Stomach (tissue), 9 donors: ENCODE data around the gene IQCM. TPM values are rescaled to one million over a fixed set of nuclear protein-coding genes. Genes with fewer than 3 reads are reported as not detected.

Experiments used
- DNase-seq, 2 donors: peaks; one replicate each; pipeline versions ENCODE4 v3.0.0 to v3.0.0-alpha.2; 2013 to 2019
- H3K27ac ChIP-seq, 5 donors: fragments of 200-600 bp in 4 of 5; sonication (generic) in 4 of 5; one replicate each; pipeline ENCODE4 v1.5.1; 2013 to 2019; ENCODE audit warnings: mild to moderate bottlenecking in 1 of 5, moderate library complexity in 1 of 5
- H3K27me3 ChIP-seq, 3 donors: fragments of 200-600 bp; sonication (generic); one replicate each; pipeline ENCODE4 v1.5.1; 2017 to 2019; ENCODE audit warnings: mixed run types in 1 of 3
- H3K36me3 ChIP-seq, 4 donors: fragments of 200-600 bp; sonication (generic); 1 replicate in 3 of 4; 2 replicates in 1 of 4; pipeline ENCODE4 v1.5.1; 2016 to 2019
- H3K4me1 ChIP-seq, 4 donors: fragments of 200-600 bp; sonication (generic); one replicate each; pipeline ENCODE4 v1.5.1; 2016 to 2019
- H3K4me3 ChIP-seq, 4 donors: fragments of 200-600 bp; sonication (generic) in 3 of 4; one replicate each; pipeline ENCODE4 v1.5.1; 2016 to 2019; ENCODE audit warnings: mild to moderate bottlenecking in 1 of 4
- H3K9me3 ChIP-seq, 4 donors: fragments of 200-600 bp; sonication (generic); one replicate each; pipeline ENCODE4 v1.5.1; 2016 to 2019
- EP300 ChIP-seq: sonication (generic); formaldehyde crosslinking; IDR thresholded peaks from one replicate; pipeline ENCODE4 v1.6.1; 2017; ENCODE audit warnings: antibody characterized with exemption
- POLR2A ChIP-seq, 4 donors: fragments of 450-650 bp; IDR thresholded peaks; one replicate each; pipeline ENCODE4 v1.6.1; 2016; ENCODE audit warnings: antibody characterized with exemption in 4 of 4, control low read depth in 2 of 4, mild to moderate bottlenecking in 1 of 4, moderate library complexity in 1 of 4
- POLR2AphosphoS5 ChIP-seq, 3 donors: sonication (generic); formaldehyde crosslinking; IDR thresholded peaks; one replicate each; pipeline ENCODE4 v1.6.1; 2016; ENCODE audit warnings: antibody characterized with exemption in 3 of 3
- WGBS, 5 donors: extraction: QIAGEN DNeasy Blood & Tissue Kit in 3 of 5; methylation state at CpG; one replicate each; pipeline versions ENCODE4 v1.1.5 to v1.1.7; 2013 to 2018; 5-methylcytosine and 5-hydroxymethylcytosine counted together
- intact Hi-C: fragments of 100-400 bp; cut with DNase I; formaldehyde crosslinking; loops from one replicate; pipeline ENCODE4 v1.15.1; 2023; ENCODE audit warnings: low total_unique reads
- polyA plus RNA-seq, 3 donors: library from polyadenylated mRNA; stranded (reverse); fragments of 200-250 nt; gene quantifications; one replicate each; pipeline ENCODE4 v1.2.3, GENCODE V29; 2013
- total RNA-seq, 5 donors: library from RNA; depleted of rRNA; stranded (reverse); fragments of >200 nt; gene quantifications; one replicate each; pipeline versions ENCODE4 v1.1.0 to v1.2.3, GENCODE V29; 2014 to 2016
- TF ChIP-seq, protein P1 (sequence below), 7 experiments: fragments of 450-650 bp in 4 of 7; fragments of 200-600 bp in 3 of 7; sonication (generic) in 3 of 7; IDR thresholded peaks; one replicate each; pipeline ENCODE4 v1.5.1; 2016 to 2019; ENCODE audit warnings: antibody characterized with exemption in 7 of 7, control low read depth in 2 of 7, mild to moderate bottlenecking in 1 of 7
- donor health status: healthy with polysubstance abuse.
- donor health status: Bipolar disorder and iron deficiency.
- donor health status: healthy.

IQCM gene
- total and polyA plus RNA-seq, 8 donors, result not detected

DNA sequence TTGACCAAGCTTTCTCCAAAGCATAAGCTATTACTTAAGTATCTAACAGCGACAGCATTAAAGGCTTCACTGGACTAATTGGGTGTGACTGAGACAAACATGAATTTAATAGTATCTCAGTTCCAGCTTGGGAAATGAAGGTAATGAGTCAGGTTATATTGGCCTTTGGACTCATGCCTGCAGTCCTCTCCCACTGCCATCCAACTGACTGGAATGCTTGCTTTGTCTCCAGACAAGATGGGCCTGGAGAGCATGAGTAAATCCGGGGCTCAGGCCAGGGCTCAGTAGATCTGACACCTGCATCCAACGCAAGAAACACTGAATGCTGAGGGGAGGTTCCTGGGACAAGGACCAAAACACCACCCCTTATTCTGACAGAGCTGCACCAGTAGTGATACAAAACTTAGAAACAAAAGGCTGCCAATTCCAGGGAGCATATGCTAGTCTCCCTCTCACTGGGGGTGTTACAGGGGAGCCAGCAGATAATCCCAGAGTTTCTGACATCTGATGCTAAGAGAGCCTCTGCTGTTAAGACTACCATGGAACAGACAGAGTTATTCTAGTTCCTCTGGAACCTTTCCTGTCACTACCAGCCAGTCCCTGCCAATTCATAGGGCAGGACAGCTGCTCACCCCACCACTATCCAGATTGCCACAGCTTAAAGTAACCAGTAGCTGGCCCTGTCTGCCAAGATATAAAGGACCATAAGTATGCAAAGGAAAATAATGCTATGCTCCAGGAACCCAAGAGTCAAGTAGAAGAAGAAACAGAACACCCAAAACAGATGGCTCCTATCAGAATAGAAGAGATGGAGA lies 293.8 kb downstream of the IQCM start:
- TF ChIP-seq EP300 (no peak), POLR2AphosphoS5 (IDR thresholded peaks at IDR 0.05) (no peak), POLR2A (IDR thresholded peaks at IDR 0.05) (no peak)
- TF ChIP-seq, protein P1, sequence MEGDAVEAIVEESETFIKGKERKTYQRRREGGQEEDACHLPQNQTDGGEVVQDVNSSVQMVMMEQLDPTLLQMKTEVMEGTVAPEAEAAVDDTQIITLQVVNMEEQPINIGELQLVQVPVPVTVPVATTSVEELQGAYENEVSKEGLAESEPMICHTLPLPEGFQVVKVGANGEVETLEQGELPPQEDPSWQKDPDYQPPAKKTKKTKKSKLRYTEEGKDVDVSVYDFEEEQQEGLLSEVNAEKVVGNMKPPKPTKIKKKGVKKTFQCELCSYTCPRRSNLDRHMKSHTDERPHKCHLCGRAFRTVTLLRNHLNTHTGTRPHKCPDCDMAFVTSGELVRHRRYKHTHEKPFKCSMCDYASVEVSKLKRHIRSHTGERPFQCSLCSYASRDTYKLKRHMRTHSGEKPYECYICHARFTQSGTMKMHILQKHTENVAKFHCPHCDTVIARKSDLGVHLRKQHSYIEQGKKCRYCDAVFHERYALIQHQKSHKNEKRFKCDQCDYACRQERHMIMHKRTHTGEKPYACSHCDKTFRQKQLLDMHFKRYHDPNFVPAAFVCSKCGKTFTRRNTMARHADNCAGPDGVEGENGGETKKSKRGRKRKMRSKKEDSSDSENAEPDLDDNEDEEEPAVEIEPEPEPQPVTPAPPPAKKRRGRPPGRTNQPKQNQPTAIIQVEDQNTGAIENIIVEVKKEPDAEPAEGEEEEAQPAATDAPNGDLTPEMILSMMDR (IDR thresholded peaks at IDR 0.05), result no peak
- peak in 1 of 2 donors; percentile 52 for DNase-seq
- no peak overlapping the region for H3K27ac ChIP-seq
- H3K36me3 ChIP-seq, result no peaks in the 10 kb centered on the region
- intact Hi-C loops, result no loop called here
- H3K4me1 ChIP-seq, result no peaks in the 10 kb centered on the region
- 36 to 72% (median 61%) methylated on average over 3 of the region's 3 CpGs for WGBS, 5 donors
- no peak overlapping the region for H3K4me3 ChIP-seq
- no peaks in the 10 kb centered on the region for H3K9me3 ChIP-seq
- H3K27me3 ChIP-seq, result no peaks in the 10 kb centered on the region

- H3K27me3 ChIP-seq, result no peaks in the 10 kb centered on the region
- H3K27ac ChIP-seq, result no peak overlapping the region
- intact Hi-C loops, result no loop called here
- H3K4me3 ChIP-seq, result no peak overlapping the region
- no peaks in the 10 kb centered on the region for H3K4me1 ChIP-seq
- H3K9me3 ChIP-seq, result no peaks in the 10 kb centered on the region
- no peak for DNase-seq
- TF ChIP-seq POLR2A (IDR thresholded peaks at IDR 0.05), result no peak
- TF ChIP-seq EP300, result no peak
- TF ChIP-seq, protein P1 (IDR thresholded peaks at IDR 0.05), result no peak
- no peak for TF ChIP-seq POLR2AphosphoS5 (IDR thresholded peaks at IDR 0.05)
- H3K36me3 ChIP-seq, result no peaks in the 10 kb centered on the region
These were observed 297.2 kb downstream of the IQCM start for GRCh38 chr4:149518471-149518870.

GRCh38 chr4:149513081-149513480 lies 302.6 kb downstream of the IQCM start:
- peaks cover 0 to 7% (median 5%) of the 10 kb centered on the region in 4 donors for H3K9me3 ChIP-seq
- H3K4me3 ChIP-seq, result no peak overlapping the region
- DNase-seq, result no peak
- intact Hi-C loops, result no loop called here
- no peak overlapping the region for H3K27ac ChIP-seq
- H3K27me3 ChIP-seq, result no peaks in the 10 kb centered on the region
- H3K4me1 ChIP-seq, result no peaks in the 10 kb centered on the region
- TF ChIP-seq, protein P1 (IDR thresholded peaks at IDR 0.05), result no peak
- TF ChIP-seq POLR2A (IDR thresholded peaks at IDR 0.05) (no peak), EP300 (no peak), POLR2AphosphoS5 (IDR thresholded peaks at IDR 0.05) (no peak)
- no peaks in the 10 kb centered on the region for H3K36me3 ChIP-seq

GRCh38 chr4:149512501-149512900 lies 303.1 kb downstream of the IQCM start:
- H3K27ac ChIP-seq, result no peak overlapping the region
- intact Hi-C loops, result no loop called here
- 50 to 67% (median 51%) methylated on average over 1 of the region's 1 CpG for WGBS, 5 donors
- no peak overlapping the region for H3K4me3 ChIP-seq
- no peak for DNase-seq
- TF ChIP-seq POLR2AphosphoS5 (IDR thresholded peaks at IDR 0.05) (no peak), EP300 (no peak), POLR2A (IDR thresholded peaks at IDR 0.05) (no peak)
- TF ChIP-seq, protein P1 (IDR thresholded peaks at IDR 0.05), result no peak
- H3K9me3 ChIP-seq, result peaks cover 0 to 13% (median 8%) of the 10 kb centered on the region in 4 donors
- no peaks in the 10 kb centered on the region for H3K36me3 ChIP-seq
- H3K4me1 ChIP-seq, result no peaks in the 10 kb centered on the region
- no peaks in the 10 kb centered on the region for H3K27me3 ChIP-seq
